Activated CD4-positive, alpha-beta T cell treated with anti-CD3 and anti-CD28 coated beads, Interleukin-2, amount 10 ng/mL, durations not matched to agents 7 days and 5 days (primary cell): ENCODE measurements around the gene RASA3. TPM values are rescaled to one million over a fixed set of nuclear protein-coding genes. Genes with fewer than 3 reads are reported as not detected.

Source experiments
- CTCF ChIA-PET: fragments of 350-600 bp; sonication (Branson Sonifier 250); formaldehyde crosslinking; loops from one replicate; lab custom pipeline; 2021; ENCODE audit warnings: antibody characterized with exemption; lab: Charles Lee
- POLR2A ChIA-PET: fragments of 350-600 bp; sonication (Branson Sonifier 250); formaldehyde crosslinking; loops from one replicate; lab custom pipeline; 2021; ENCODE audit warnings: antibody characterized with exemption; lab: Charles Lee
- DNase-seq: peaks from one replicate; pipeline ENCODE4 v3.0.0-alpha.2; 2020
- H3K27ac Mint-ChIP-seq: one replicate; pipeline ENCODE4 v1.8.0; 2021; ENCODE audit warnings: mild to moderate bottlenecking, moderate library complexity, mixed read lengths
- H3K27me3 Mint-ChIP-seq: one replicate; pipeline ENCODE4 v1.8.0; 2021; ENCODE audit warnings: mixed read lengths
- H3K36me3 Mint-ChIP-seq: one replicate; pipeline ENCODE4 v1.8.0; 2021; ENCODE audit warnings: low read depth, mixed read lengths
- H3K4me1 Mint-ChIP-seq: one replicate; pipeline ENCODE4 v1.8.0; 2021; ENCODE audit warnings: mixed read lengths
- H3K4me3 Mint-ChIP-seq: one replicate; pipeline ENCODE4 v1.8.0; 2021; ENCODE audit warnings: mild to moderate bottlenecking, moderate library complexity, mixed read lengths
- H3K9me3 Mint-ChIP-seq: one replicate; pipeline ENCODE4 v1.8.0; 2021; ENCODE audit warnings: mixed read lengths
- total RNA-seq, 2 experiments: library from RNA; stranded (reverse); gene quantifications; one replicate each; pipeline ENCODE4 v1.2.3, GENCODE V29; 2021

The RASA3 gene
- total RNA-seq, 2 experiments from 2014 or later = 114 to 115 TPM

DNA sequence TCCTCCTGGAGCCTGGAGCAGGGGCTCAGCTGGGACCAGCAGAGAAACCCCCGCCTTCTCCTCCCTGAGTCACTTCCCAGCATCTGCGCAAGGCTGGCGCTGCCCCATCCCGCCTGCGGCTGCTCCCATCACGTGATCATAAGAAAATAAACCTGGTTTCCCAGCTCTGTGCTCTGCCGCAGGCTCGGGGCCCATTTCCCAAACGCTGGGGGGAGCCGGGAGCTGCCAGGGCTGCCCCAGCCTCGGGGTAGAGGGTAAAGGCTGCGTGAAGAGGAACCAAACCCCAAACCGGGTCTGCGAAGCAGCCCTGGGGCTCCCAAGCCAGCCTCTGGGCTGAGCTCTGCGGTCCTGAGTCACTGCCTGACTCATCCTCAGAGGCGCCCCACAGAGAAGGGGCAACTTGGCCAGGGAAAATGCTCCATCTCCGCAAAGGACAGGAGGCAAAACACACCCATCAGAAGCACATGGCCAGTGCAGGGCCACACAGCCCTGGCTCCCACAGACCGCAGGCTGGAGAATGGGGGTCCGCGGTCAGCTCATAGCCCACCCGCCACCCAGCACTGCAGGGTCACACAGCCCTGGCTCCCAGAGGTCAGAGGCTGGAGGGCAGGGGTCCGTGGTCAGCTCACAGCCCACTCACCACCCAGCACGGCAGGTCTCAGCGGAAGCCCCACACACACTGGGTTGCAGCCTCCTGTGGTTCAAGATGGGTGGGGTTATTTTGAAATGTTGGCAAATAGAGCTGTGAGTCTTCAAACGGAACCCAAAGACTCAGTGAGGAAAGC lies 67.1 kb downstream of the RASA3 start:
- H3K36me3 Mint-ChIP-seq = peaks cover 52% of the 10 kb centered on the region
- peaks cover 62% of the 10 kb centered on the region for H3K4me1 Mint-ChIP-seq

DNA sequence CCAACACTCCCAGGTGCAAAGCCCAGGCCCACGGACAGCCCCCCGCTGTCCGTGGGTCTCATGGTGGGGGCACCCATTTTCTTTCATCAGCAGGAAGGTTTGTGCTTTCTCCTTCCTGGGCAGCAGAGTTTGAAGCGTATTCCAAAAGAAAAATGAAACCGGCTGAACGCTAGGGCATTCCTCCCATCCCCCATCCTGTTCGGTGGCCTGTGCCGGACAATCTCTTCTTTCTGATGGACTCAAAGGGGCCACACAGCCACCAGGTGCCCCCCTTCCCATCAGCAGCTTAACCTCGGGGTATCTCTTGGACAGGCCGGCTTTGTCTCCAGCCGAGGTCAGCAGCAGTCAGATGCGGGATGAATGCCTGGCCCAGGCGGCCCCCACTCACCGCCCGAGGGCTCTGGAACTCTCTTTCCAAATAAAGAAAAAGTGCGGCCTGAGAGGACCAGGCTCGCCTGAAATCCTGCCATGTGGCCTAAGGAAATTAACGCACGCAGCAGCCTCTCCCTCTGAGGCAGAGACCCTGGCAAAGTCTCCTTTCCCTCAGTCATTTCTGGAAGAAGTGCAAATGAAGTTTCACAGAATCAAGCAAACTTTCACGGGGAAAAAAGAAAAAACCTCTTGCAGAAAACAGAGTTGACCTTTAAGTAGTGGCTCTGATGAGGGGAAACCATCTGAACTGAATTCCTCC lies 67.8 kb downstream of the RASA3 start:
- ChIA-PET POLR2A (no interaction called here), CTCF (interaction anchor here (0.6 to 1.6 kb wide), 6 partner anchors 9 to 160 kb away, joined by 3 to 5 read pairs (median 4); no protein-coding TSS in a partner anchor)
- H3K27ac Mint-ChIP-seq = peak overlapping the region; percentile 68
- no peak for DNase-seq
- no peaks in the 10 kb centered on the region for H3K27me3 Mint-ChIP-seq
- H3K9me3 Mint-ChIP-seq = no peaks in the 10 kb centered on the region
- peaks cover 54% of the 10 kb centered on the region for H3K36me3 Mint-ChIP-seq
- H3K4me3 Mint-ChIP-seq = peak overlapping the region; percentile 69
- peaks cover 66% of the 10 kb centered on the region for H3K4me1 Mint-ChIP-seq

More for the DNA sequence above, 67.1 kb downstream of the RASA3 start:
- H3K27me3 Mint-ChIP-seq = no peaks in the 10 kb centered on the region
- peak; percentile 66 for DNase-seq
- POLR2A ChIA-PET = no interaction called here
- CTCF ChIA-PET = interaction anchor here (0.6 to 1.6 kb wide), 7 partner anchors 10 to 159 kb away, joined by 3 to 5 read pairs (median 3); no protein-coding TSS in a partner anchor
- no peaks in the 10 kb centered on the region for H3K9me3 Mint-ChIP-seq
- H3K4me3 Mint-ChIP-seq = peak overlapping the region; percentile 69
- peak overlapping the region; percentile 92 for H3K27ac Mint-ChIP-seq

DNA sequence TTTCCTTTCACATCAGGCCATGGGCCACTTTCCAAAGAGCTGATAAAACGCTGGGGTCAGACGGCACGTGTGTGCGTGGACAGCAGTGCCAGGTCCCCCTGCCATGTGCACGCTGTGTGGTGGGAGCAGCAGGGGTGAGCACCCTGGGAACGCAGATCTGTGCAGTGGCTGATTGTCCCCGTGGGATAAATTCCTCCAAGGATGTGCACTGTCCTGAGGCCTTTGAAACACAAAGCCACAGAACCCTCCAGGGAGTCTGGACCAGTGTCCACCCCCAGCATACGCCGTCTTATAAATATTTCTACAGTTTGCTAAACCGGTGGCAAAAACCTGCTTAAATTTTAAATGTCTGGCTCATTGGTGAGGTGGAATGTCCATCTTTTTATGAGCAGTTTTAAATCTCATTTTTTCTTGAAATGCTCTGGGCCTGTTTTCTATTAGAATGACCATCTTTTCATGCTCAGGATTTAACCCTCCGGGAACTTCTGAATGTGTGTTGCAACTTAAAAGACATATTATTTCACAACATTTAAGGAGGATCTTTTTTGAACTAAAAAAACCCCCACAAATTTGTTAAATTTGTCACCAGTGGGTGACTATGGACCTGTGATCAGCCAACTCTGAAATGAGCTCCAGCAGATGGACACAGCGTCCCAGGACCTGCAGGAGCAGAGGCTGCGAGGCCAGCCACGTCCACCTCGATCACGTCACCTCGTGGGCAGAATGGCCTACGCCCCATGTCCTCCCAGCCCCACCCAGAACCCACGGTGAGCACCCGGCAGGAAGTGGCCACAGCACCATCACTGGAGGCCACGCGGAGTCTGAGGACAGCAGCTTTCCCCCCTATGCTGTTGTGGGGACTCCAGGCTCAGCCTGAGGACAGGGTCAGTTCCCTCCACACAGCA lies 68.6 kb downstream of the RASA3 start:
- Mint-ChIP-seq H3K36me3 (peaks cover 53% of the 10 kb centered on the region), H3K4me1 (peaks cover 65% of the 10 kb centered on the region), H3K27me3 (no peaks in the 10 kb centered on the region), H3K27ac (peak overlapping the region; percentile 68), H3K9me3 (no peaks in the 10 kb centered on the region), H3K4me3 (peak overlapping the region; percentile 69)
- CTCF ChIA-PET = no interaction called here
- peak; percentile 26 for DNase-seq
- POLR2A ChIA-PET = no interaction called here

DNA sequence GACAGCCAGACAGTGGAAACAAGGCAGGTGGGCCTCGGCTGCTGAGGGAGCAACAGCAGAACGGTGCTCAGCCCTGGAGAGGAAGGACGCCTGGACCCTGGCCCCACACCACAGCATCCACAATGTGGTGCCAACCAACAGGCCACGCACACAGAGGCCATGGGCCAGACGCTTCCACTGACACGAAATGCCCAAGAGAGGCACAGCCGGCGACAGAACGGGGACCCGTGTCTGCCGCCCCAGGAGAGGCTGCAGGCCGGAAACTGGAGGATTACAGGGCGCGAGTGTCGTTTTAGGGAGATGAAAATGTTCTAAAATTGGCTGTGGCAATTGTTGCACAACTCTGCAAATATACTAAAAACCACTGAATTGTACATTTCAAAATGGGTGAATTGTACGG lies 69.7 kb downstream of the RASA3 start:
- Mint-ChIP-seq H3K9me3 (no peaks in the 10 kb centered on the region), H3K27me3 (no peaks in the 10 kb centered on the region), H3K36me3 (peaks cover 44% of the 10 kb centered on the region), H3K4me1 (peaks cover 63% of the 10 kb centered on the region), H3K27ac (no peak overlapping the region), H3K4me3 (no peak overlapping the region)
- ChIA-PET CTCF (no interaction called here), POLR2A (no interaction called here)
- no peak for DNase-seq

DNA sequence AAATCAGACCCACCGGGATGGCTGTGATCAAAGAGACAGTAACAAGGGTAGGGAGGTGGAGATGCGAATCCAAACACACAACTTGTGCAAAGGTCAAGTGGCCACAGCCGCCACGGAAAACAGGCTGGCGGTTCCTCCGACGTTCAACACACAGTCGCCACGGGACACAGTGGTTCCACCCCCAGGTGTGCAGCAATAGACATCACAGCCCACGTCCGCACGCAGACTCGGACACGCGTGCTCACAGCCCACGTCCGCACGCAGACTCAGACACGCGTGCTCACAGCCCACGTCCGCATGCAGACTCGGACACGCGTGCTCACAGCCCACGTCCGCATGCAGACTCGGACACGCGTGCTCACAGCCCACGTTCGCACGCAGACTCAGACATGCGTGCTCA lies 70.1 kb downstream of the RASA3 start:
- CTCF ChIA-PET = no interaction called here

DNA sequence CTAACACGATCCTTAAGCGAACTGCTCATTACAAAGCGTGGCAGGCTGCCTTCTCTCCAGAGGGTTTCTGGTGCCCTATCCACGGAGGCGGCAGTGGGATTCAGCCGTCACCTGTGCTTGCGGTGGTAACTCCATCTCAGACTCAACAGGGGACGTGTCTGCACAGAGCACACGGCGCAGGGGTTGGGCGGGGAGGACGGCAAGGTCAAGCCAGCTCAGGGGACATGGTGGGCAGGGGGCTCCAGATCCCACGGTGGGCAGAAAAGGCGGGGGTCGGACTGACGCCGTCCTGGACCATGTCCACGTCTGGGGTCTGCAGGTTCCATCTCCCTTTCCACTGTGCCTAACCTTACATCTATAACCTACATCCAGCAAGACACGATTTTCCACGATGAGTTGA lies 70.7 kb downstream of the RASA3 start:
- POLR2A ChIA-PET = no interaction called here
- H3K27me3 Mint-ChIP-seq = no peaks in the 10 kb centered on the region
- no peak overlapping the region for H3K27ac Mint-ChIP-seq
- H3K9me3 Mint-ChIP-seq = no peaks in the 10 kb centered on the region
- CTCF ChIA-PET = interaction anchor here (0.7 kb wide), 1 partner anchor 237 kb away, joined by 5 read pairs; no protein-coding TSS in a partner anchor
- H3K36me3 Mint-ChIP-seq = peaks cover 42% of the 10 kb centered on the region
- no peak for DNase-seq
- H3K4me3 Mint-ChIP-seq = no peak overlapping the region
- peaks cover 59% of the 10 kb centered on the region for H3K4me1 Mint-ChIP-seq

More for the DNA sequence above, 70.1 kb downstream of the RASA3 start:
- H3K4me3 Mint-ChIP-seq = no peak overlapping the region
- POLR2A ChIA-PET = no interaction called here
- H3K4me1 Mint-ChIP-seq = peaks cover 62% of the 10 kb centered on the region
- DNase-seq = no peak
- H3K36me3 Mint-ChIP-seq = peaks cover 43% of the 10 kb centered on the region
- H3K27ac Mint-ChIP-seq = no peak overlapping the region
- no peaks in the 10 kb centered on the region for H3K27me3 Mint-ChIP-seq
- H3K9me3 Mint-ChIP-seq = no peaks in the 10 kb centered on the region

DNA sequence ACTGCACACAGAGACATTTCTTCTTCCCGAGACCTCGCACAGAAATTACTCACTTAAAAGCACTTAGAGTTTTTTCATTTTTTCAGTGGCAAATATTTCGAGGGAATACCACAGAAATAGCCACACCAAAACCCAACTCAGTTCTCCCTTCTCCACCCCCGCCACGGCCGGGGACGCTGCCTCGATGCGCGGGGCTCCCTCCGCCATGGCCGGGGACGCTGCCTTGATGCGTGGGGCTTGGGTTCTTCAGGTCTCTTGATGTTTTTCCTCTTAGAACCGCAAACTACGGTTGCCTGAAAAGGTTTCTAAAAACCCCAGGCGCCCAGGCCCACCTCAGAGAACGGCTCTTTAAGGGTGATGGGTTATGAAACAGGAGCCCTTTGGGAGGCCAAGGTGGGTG lies 71.4 kb downstream of the RASA3 start:
- Mint-ChIP-seq H3K9me3 (no peaks in the 10 kb centered on the region), H3K36me3 (peaks cover 43% of the 10 kb centered on the region), H3K27me3 (no peaks in the 10 kb centered on the region), H3K4me3 (no peak overlapping the region), H3K4me1 (peaks cover 53% of the 10 kb centered on the region), H3K27ac (no peak overlapping the region)
- CTCF ChIA-PET = interaction anchor here (0.7 kb wide), 1 partner anchor 237 kb away, joined by 5 read pairs; no protein-coding TSS in a partner anchor
- POLR2A ChIA-PET = no interaction called here
- no peak for DNase-seq

DNA sequence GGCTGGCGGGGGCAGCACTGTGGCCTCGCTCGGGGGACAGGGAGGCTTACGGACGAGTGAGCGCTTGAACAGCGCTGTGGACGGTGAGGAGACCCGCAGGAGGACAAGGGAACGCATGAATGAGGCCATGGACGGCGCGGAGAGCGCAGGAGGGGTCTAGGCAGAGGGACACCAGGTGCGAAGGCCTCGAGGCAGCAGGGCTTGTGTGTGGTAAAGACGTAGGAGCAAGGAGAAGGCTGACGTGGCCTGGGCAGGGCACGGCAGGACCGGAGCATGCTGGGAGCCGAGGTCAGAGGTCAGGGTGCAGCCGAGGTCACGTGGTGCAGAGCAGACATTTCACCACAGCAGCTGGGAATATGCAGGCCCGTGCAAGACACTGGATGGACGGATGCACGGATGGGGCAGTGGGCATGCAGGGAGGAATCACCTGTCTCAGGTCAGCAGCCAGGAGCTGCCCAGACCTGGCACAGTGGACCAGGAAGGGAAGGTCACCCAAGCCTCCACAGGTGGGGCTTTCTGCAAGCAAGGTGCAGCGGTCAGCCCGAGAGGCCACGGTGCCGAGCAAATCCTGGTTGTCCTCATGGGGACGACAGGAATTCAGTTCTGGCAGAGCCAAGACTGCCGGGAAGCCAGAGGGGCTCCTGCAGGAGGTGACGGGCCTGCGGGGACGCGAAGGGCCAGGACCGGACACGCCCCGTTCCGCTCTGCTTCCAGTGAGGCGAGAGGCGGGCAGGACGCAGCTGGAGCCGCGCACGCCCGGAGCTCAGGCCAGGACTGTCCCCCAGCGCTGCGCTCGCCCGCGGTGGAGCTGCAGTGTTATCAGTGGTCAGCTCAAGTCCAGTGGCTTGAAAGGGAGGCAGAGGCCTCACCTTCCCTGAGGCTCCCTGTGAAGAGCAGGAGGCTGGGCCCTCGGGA lies 72.2 kb downstream of the RASA3 start:
- peaks cover 45% of the 10 kb centered on the region for H3K4me1 Mint-ChIP-seq
- no peaks in the 10 kb centered on the region for H3K27me3 Mint-ChIP-seq
- no peak for DNase-seq
- no peak overlapping the region for H3K27ac Mint-ChIP-seq
- no peak overlapping the region for H3K4me3 Mint-ChIP-seq
- ChIA-PET CTCF (no interaction called here), POLR2A (no interaction called here)
- no peaks in the 10 kb centered on the region for H3K9me3 Mint-ChIP-seq
- H3K36me3 Mint-ChIP-seq = peaks cover 44% of the 10 kb centered on the region

DNA sequence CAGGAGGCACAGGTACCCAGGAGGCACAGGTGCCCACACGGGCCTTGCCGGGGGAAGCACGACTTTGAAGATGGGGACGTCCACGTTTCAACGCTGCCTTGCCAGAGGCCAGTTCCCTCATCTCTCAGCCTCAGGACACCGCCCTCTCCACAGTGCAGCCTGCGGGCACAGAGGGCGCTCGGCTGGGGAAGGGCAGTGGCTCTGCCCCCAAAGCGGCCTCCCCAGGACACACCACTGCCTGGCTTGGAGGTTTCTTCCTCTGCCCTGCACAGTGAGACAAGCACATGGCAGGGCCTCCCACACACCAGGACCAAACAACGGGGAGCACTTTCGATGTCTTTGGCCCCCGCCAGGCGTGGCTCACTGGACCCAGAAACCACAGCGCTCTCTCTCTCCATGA lies 73.0 kb downstream of the RASA3 start:
- Mint-ChIP-seq H3K4me1 (peaks cover 40% of the 10 kb centered on the region), H3K4me3 (no peak overlapping the region)
- CTCF ChIA-PET = no interaction called here

DNA sequence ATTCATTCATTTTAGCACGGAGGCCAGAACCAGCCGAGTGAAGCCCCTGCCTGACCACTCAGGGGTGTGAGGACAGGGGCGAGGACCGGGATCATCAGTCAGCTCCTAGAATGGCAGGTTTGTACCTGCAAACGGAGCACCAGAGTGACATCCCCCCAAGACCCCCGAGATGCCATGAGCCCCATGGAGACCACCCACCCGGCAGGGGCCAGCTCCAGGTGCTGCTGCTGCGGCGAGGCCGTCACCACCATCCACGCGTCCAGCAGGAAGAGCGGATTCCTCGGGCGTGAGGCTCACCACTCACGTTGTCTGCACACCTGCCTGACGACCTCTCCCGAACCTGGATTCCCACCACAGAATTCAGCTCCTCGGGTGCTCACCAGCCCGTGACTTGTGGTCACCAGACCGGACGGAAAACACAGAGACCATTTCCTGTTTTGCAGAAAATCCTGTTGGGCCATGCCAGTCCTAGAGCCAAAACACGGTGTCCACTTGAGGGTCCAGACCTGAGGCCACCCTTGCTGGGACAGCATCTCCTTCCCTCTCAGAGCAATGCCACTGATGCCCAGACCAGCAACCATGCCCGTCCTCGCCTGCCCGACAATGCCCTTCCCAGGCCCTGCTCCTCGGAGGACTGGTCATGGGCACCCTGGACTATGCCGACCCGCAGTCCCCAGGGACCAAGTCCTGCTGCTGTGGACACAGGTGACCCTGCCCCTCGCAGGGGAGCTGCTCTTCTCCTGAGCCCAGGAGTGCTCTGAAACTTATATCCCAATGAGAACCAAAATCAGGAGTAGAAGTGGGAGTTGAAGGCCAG lies 74.2 kb downstream of the RASA3 start:
- Mint-ChIP-seq H3K4me3 (no peak overlapping the region), H3K36me3 (peaks cover 40% of the 10 kb centered on the region), H3K27me3 (no peaks in the 10 kb centered on the region), H3K4me1 (peaks cover 29% of the 10 kb centered on the region), H3K27ac (no peak overlapping the region), H3K9me3 (no peaks in the 10 kb centered on the region)
- CTCF ChIA-PET = interaction anchor here (1.1 to 1.8 kb wide), 2 partner anchors 9 to 69 kb away, joined by 4 read pairs; no protein-coding TSS in a partner anchor
- POLR2A ChIA-PET = no interaction called here
- DNase-seq = no peak

More for the DNA sequence above, 73.0 kb downstream of the RASA3 start:
- POLR2A ChIA-PET = no interaction called here
- no peaks in the 10 kb centered on the region for H3K27me3 Mint-ChIP-seq
- peaks cover 45% of the 10 kb centered on the region for H3K36me3 Mint-ChIP-seq
- H3K9me3 Mint-ChIP-seq = no peaks in the 10 kb centered on the region
- H3K27ac Mint-ChIP-seq = no peak overlapping the region
- DNase-seq = no peak
